Ovary (tissue), 3 donors: ENCODE results near the gene FAH.

ENCODE experiments used
- EP300 ChIP-seq: sonication (generic); formaldehyde crosslinking; IDR thresholded peaks from one replicate; pipeline ENCODE4 v1.6.1; 2017; ENCODE audit warnings: antibody characterized with exemption
- POLR2A ChIP-seq: fragments of 450-650 bp; IDR thresholded peaks from one replicate; pipeline ENCODE4 v1.6.1; 2017; ENCODE audit warnings: antibody characterized with exemption, mild to moderate bottlenecking, moderate library complexity
- TF ChIP-seq, protein P1 (sequence below), 3 donors: fragments of 450-650 bp in 2 of 3; fragments of 200-600 bp in 1 of 3; IDR thresholded peaks; one replicate each; pipeline versions ENCODE4 v1.5.1 to v1.8.0; 2016 to 2022; ENCODE audit warnings: antibody characterized with exemption in 3 of 3, mild to moderate bottlenecking in 1 of 3
- donor health status: DM: no; HTN: no; CAD: no.

- TF ChIP-seq, protein P1, sequence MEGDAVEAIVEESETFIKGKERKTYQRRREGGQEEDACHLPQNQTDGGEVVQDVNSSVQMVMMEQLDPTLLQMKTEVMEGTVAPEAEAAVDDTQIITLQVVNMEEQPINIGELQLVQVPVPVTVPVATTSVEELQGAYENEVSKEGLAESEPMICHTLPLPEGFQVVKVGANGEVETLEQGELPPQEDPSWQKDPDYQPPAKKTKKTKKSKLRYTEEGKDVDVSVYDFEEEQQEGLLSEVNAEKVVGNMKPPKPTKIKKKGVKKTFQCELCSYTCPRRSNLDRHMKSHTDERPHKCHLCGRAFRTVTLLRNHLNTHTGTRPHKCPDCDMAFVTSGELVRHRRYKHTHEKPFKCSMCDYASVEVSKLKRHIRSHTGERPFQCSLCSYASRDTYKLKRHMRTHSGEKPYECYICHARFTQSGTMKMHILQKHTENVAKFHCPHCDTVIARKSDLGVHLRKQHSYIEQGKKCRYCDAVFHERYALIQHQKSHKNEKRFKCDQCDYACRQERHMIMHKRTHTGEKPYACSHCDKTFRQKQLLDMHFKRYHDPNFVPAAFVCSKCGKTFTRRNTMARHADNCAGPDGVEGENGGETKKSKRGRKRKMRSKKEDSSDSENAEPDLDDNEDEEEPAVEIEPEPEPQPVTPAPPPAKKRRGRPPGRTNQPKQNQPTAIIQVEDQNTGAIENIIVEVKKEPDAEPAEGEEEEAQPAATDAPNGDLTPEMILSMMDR (IDR thresholded peaks at IDR 0.05) = no peak
- no peak for TF ChIP-seq POLR2A
- TF ChIP-seq EP300 = no peak
Measured at GRCh38 chr15:80202641-80203360, 50.0 kb downstream of the FAH start.
